Spleen (tissue), 11 donors: ENCODE data around the gene AP1S1. TPM values are rescaled to one million over a fixed set of nuclear protein-coding genes. Genes with fewer than 3 reads are reported as not detected.
"Not testable (repeated sequence)": the region's sequence is repeated elsewhere in the genome, so short reads cannot be mapped to it uniquely, and the experiment has no call there.

ENCODE experiments used
- DNase-seq: peaks from one replicate; pipeline ENCODE4 v3.0.0-alpha.2; 2020
- H3K27ac ChIP-seq, 8 donors: fragments of 200-600 bp; sonication (generic) in 7 of 8; 1 replicate in 4 of 8; 2 replicates in 4 of 8; pipeline versions ENCODE4 v1.5.0 to v1.8.0; 2016 to 2021; ENCODE audit warnings: inconsistent platforms in 4 of 8, mild to moderate bottlenecking in 4 of 8, moderate library complexity in 1 of 8
- H3K27me3 ChIP-seq, 7 donors: fragments of 200-600 bp; sonication (generic) in 6 of 7; replicated peaks in 1 of 7; 1 replicate in 4 of 7; 2 replicates in 3 of 7; pipeline versions ENCODE4 v1.5.0 to v1.8.0; 2016 to 2021; ENCODE audit warnings: inconsistent platforms in 3 of 7, mild to moderate bottlenecking in 1 of 7
- H3K36me3 ChIP-seq, 6 donors: fragments of 200-600 bp; sonication (generic) in 5 of 6; 1 replicate in 4 of 6; 2 replicates in 2 of 6; pipeline versions ENCODE4 v1.5.0 to v1.8.0; 2016 to 2021; ENCODE audit warnings: inconsistent platforms in 2 of 6
- H3K4me1 ChIP-seq, 6 donors: fragments of 200-600 bp; sonication (generic) in 5 of 6; 1 replicate in 3 of 6; 2 replicates in 3 of 6; pipeline versions ENCODE4 v1.5.0 to v1.8.0; 2016 to 2021; ENCODE audit warnings: inconsistent platforms in 3 of 6
- H3K4me3 ChIP-seq, 8 donors: fragments of 200-600 bp; sonication (generic) in 7 of 8; 1 replicate in 4 of 8; 2 replicates in 4 of 8; pipeline versions ENCODE4 v1.5.0 to v1.8.0; 2016 to 2021; ENCODE audit warnings: inconsistent platforms in 4 of 8, mild to moderate bottlenecking in 4 of 8, moderate library complexity in 2 of 8
- H3K9me3 ChIP-seq, 8 donors: fragments of 200-600 bp; sonication (generic) in 7 of 8; 1 replicate in 4 of 8; 2 replicates in 4 of 8; pipeline versions ENCODE4 v1.5.0 to v1.8.0; 2016 to 2021; ENCODE audit warnings: inconsistent platforms in 4 of 8
- CTCF ChIP-seq, 11 experiments: fragments of 200-600 bp in 7 of 11; fragments of 450-650 bp in 4 of 11; sonication (generic) in 4 of 11; IDR thresholded peaks in 8 of 11; conservative IDR thresholded peaks in 3 of 11; 1 replicate in 7 of 11; 2 replicates in 4 of 11; pipeline versions ENCODE4 v1.4.0 to v1.8.0; 2016 to 2021; ENCODE audit warnings: antibody characterized with exemption in 11 of 11, inconsistent platforms in 4 of 11, mild to moderate bottlenecking in 1 of 11
- POLR2A ChIP-seq, 3 donors: fragments of 450-650 bp; IDR thresholded peaks; one replicate each; pipeline ENCODE4 v1.5.1; 2017; ENCODE audit warnings: antibody characterized with exemption in 3 of 3, mild to moderate bottlenecking in 1 of 3
- POLR2AphosphoS5 ChIP-seq, 3 donors: sonication (generic); formaldehyde crosslinking; IDR thresholded peaks; one replicate each; pipeline ENCODE4 v1.5.1; 2017; ENCODE audit warnings: antibody characterized with exemption in 3 of 3
- WGBS, 5 donors: extraction: QIAGEN DNeasy Blood & Tissue Kit in 3 of 5; methylation state at CpG; one replicate each; pipeline versions ENCODE4 v1.1.5 to v1.1.7; 2013 to 2018; 5-methylcytosine and 5-hydroxymethylcytosine counted together
- intact Hi-C: fragments of 100-400 bp; cut with DNase I; formaldehyde crosslinking; loops from one replicate; pipeline ENCODE4 v1.15.0; 2023; ENCODE audit warnings: low total_unique reads
- polyA plus RNA-seq, 3 donors: library from polyadenylated mRNA; stranded (reverse); fragments of 200-250 nt; gene quantifications; one replicate each; pipeline ENCODE4 v1.2.1, GENCODE V29; 2013
- total RNA-seq, 7 donors: library from RNA; depleted of rRNA in 3 of 7; stranded (reverse); fragments of >200 nt in 3 of 7; fragmentation: NEBNext Ultra II Directional in 4 of 7; extraction: Animal tissue kit (Norgen Biotek cat#: 25700) in 4 of 7; gene quantifications; one replicate each; pipeline versions ENCODE4 v1.1.0 to v1.2.1, GENCODE V29; 2016 to 2021
- donor health status: healthy with polysubstance abuse.
- donor health status: DM: no; HTN: no; CAD: no; lungs with moderate emphysema.
- donor health status: DM: no; HTN: no; CAD: no.
- donor health status: Bipolar disorder and iron deficiency.
- donor health status: healthy.
- donor health status: DM: no; HTN: no; CAD: no.
- donor health status: DM: yes; HTN: yes; CAD: no.

Gene AP1S1
- total and polyA plus RNA-seq, 10 donors = 15.4 to 49.5 (median 31.0) TPM

DNA sequence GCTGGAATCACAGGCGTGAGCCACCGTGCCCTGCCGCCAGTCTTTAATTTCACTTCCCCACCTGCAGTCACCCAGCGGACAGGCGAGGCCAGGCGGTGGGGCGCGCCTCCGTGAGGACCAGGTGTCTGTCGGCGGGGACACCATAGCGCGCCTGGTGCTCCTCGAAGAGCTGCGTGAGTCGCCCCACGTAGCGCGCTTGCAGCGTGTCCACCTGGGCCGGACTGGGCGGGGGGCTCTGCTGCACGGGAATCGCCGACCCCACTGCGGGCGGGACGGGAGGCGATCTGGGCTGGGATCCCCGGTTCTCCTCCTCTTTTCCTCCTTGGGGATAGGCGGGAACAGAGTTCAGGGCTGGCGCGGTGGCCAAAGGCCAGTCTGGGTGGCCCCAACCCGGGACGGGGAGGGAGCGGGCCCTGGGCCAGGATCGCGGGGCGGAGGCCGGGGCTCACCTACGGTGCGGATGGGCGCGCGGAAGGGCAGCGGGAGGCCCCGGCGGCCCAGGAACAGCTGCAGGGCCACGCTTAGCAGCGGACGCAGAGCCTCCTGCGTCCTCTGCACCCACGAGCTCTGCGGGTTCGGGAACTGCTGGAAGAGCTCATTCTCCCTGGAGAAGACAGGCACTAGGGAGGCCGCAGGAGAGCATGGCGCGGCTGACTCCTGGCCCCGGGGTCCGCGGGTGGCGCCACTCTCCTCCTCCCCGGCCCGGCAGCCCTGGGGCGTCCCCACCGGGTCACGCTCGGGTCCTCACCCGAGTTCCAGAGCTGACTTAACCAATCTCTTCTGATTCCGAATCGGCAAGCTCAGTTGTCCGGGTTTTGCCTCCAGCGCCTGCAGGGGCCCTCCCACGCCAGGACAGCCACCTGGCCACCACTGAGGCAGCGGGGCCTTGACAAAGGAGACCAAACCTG lies 47.7 kb downstream of the AP1S1 start:
- H3K36me3 ChIP-seq = peaks cover 0 to 14% (median 10%) of the 10 kb centered on the region in 6 donors
- peaks cover 4 to 58% (median 25%) of the 10 kb centered on the region in 7 donors for H3K27me3 ChIP-seq
- H3K27ac ChIP-seq = no peak overlapping the region
- peak overlapping the region in 6 of 8 donors; percentile 5 to 53 (median 19) for H3K4me3 ChIP-seq
- no peak for DNase-seq
- 9 to 17% (median 11%) methylated on average over 31 to 75 of the region's 75 CpGs for WGBS, 5 donors
- H3K4me1 ChIP-seq = peaks cover 0 to 41% (median 26%) of the 10 kb centered on the region in 6 donors
- TF ChIP-seq POLR2AphosphoS5 (IDR thresholded peaks at IDR 0.05) = peak in 2 of 3 donors; percentile 13 to 45
- TF ChIP-seq POLR2A (IDR thresholded peaks at IDR 0.05) = no peak
- intact Hi-C loops = no loop called here
- H3K9me3 ChIP-seq = no peaks in the 10 kb centered on the region

- Histone ChIP-seq H3K9me3 (no peaks in the 10 kb centered on the region), H3K4me1 (peaks cover 0 to 41% (median 26%) of the 10 kb centered on the region in 6 donors), H3K27ac (no peak overlapping the region), H3K4me3 (peak overlapping the region in 1 of 8 donors; percentile 53), H3K36me3 (peaks cover 0 to 20% (median 12%) of the 10 kb centered on the region in 6 donors), H3K27me3 (peaks cover 4 to 58% (median 25%) of the 10 kb centered on the region in 7 donors)
- no peak for DNase-seq
- 83 to 92% (median 86%) methylated on average over 5 of the region's 5 CpGs for WGBS, 5 donors
- TF ChIP-seq POLR2AphosphoS5 (IDR thresholded peaks at IDR 0.05) (no peak), CTCF (IDR thresholded peaks at IDR 0.05 in 8 of 11, conservative IDR thresholded peaks at IDR 0.05 in 3 of 11) (no peak), POLR2A (IDR thresholded peaks at IDR 0.05) (no peak)
- intact Hi-C loops = no loop called here
These were observed 48.3 kb downstream of the AP1S1 start for GRCh38 chr7:101202603-101202918.

GRCh38 chr7:101203740-101204738 lies 49.8 kb downstream of the AP1S1 start:
- Histone ChIP-seq H3K27ac (peak overlapping the region in 6 of 8 donors; percentile 40 to 73 (median 64)), H3K27me3 (peaks cover 4 to 46% (median 25%) of the 10 kb centered on the region in 7 donors), H3K4me3 (peak overlapping the region in 1 of 8 donors; percentile 12), H3K4me1 (peaks cover 0 to 41% (median 26%) of the 10 kb centered on the region in 6 donors), H3K36me3 (peaks cover 0 to 35% (median 26%) of the 10 kb centered on the region in 6 donors)
- intact Hi-C loops, H3K9me3 ChIP-seq, DNase-seq: not testable (repeated sequence)
- peak in 1 of 11 experiments; percentile 11 for TF ChIP-seq CTCF (IDR thresholded peaks at IDR 0.05 in 8 of 11, conservative IDR thresholded peaks at IDR 0.05 in 3 of 11)
- WGBS, 5 donors = 52 to 61% (median 57%) methylated on average over 20 to 22 of the region's 22 CpGs

- H3K36me3 ChIP-seq = peaks cover 0 to 55% (median 43%) of the 10 kb centered on the region in 6 donors
These were observed 51.8 kb downstream of the AP1S1 start for GRCh38 chr7:101205901-101206664.

More at GRCh38 chr7:101205901-101206664, 51.8 kb downstream of the AP1S1 start:
- H3K27ac ChIP-seq = no peak overlapping the region
- no peak overlapping the region for H3K4me3 ChIP-seq
- DNase-seq = no peak
- no peak for TF ChIP-seq CTCF (IDR thresholded peaks at IDR 0.05 in 8 of 11, conservative IDR thresholded peaks at IDR 0.05 in 3 of 11)
- peak in 1 of 3 donors; percentile 38 for TF ChIP-seq POLR2AphosphoS5 (IDR thresholded peaks at IDR 0.05)
- 84 to 91% (median 85%) methylated on average over 30 to 32 of the region's 32 CpGs for WGBS, 5 donors
- H3K27me3 ChIP-seq = peaks cover 4 to 25% (median 16%) of the 10 kb centered on the region in 7 donors
- intact Hi-C loops = no loop called here
- H3K9me3 ChIP-seq = no peaks in the 10 kb centered on the region
- H3K4me1 ChIP-seq = peaks cover 0 to 38% (median 24%) of the 10 kb centered on the region in 6 donors
